H7 (cell line): ENCODE results near the gene CCR7. TPM values are rescaled to one million over a fixed set of nuclear protein-coding genes. Genes with fewer than 3 reads are reported as not detected.
A peak's percentile ranks its signal among the peaks of the same experiment; 100 is the strongest.

Experiments
- DNase-seq: peaks from one replicate; pipeline ENCODE4 v3.0.0; 2012
- H3K27me3 ChIP-seq: 2 replicates; pipeline ENCODE4 v1.6.0; 2011; ENCODE audit warnings: mild to moderate bottlenecking, low read length; ENCODE audit not compliant: control insufficient read depth, insufficient read depth
- H3K36me3 ChIP-seq: replicated peaks from 2 replicates; pipeline ENCODE4 v1.5.1; 2011; ENCODE audit warnings: low read length; ENCODE audit not compliant: control insufficient read depth, insufficient read depth
- H3K4me3 ChIP-seq: 2 replicates; pipeline ENCODE4 v1.5.1; 2011; ENCODE audit warnings: low read depth, mild to moderate bottlenecking, control low read depth, low read length, moderate library complexity; ENCODE audit not compliant: insufficient read depth
- total RNA-seq: library from RNA; depleted of rRNA; stranded (reverse); fragments of >200 nt; shearing (Covaris generic); gene quantifications from 2 replicates; pipeline ENCODE4 v1.2.3, GENCODE V29; 2014

The CCR7 gene
- total RNA-seq, 1 experiment from 2014 or later = 1.1 TPM

DNA sequence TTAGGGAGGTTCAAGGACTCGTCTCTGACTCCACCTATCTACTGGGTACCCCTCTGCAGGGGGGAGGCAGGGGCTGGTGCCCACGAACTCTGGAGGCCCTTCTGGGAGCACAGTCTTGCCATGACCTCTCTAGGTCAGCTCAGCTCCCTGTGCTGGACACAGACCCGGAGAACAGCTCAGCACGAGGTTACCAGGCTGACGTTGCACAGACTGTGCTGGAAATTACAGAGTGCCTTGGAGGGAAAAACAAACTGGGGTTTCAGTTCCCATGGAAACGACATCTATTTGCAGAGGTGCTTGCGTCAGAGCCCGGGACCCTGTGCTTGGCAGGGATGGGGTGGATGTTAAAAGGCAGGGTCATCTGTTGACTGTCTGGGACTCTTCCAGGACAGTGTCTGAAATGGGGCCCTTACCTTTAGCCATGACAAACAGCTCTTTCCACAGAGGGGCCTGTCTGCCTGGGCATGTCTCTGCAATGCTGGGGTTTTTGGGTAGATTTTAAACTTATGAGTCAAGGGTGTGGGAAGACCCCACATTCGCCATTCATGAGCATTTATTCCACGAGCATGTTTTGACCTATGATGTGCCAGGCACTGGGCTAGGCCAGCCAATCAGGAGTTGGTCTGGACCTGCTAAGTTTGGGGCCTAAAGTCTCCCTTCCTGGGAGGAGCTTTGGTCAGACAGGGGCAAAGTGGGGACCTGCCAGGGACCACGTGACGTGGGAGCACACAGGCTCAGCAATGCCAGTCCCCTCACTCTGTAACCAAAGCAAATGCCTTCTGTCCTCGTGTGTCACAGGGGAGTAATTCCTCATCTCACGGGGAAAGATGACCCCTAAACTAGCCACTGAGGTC is 22.5 kb downstream of the CCR7 start:
- DNase-seq = peak; percentile 53
- Histone ChIP-seq H3K27me3 (no peaks in the 10 kb centered on the region), H3K36me3 (no peaks in the 10 kb centered on the region), H3K4me3 (no peak overlapping the region)

- Histone ChIP-seq H3K4me3 (no peak overlapping the region), H3K36me3 (no peaks in the 10 kb centered on the region), H3K27me3 (no peaks in the 10 kb centered on the region)
- no peak for DNase-seq
Observed at GRCh38 chr17:40541873-40542557, 23.3 kb downstream of the CCR7 start.

DNA sequence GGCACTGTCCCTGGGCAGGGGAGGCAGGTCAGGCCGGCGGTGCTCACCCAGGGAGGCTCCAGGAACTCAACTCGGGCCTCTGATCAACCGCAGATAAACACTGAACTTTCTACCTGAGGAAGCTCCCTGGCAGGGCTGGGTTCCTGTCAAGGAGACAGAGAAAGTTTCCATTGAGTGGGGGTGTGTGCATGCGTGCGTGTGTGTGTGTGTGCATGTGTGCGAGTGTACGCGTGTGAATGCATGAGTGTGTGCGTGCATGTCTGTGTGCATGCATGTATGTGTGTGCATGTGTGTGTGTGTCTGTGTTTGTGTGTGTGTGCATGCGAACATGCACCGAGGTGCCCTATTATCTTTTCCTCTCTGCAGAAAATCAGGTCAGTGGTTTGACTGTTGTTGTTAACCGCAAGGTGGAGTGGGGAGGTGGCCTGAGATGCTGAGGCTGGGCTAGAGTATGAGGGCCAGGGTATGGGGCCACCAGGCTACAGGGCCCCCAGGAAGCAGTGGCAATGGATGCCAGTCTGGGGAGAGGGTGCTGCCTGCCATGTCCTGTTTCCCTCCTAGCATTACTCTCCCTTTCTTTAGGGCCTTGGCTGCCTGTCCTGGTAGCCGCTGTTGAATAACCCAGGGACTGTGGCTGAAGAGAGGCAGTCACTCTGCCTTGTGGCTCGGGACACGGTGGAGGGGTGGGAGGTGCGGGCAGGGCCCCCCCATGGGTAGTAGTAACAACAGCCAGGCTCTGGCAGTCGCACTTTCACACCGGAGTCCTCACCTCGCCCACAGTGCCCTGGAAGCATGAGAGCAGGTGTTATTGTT is 24.0 kb downstream of the CCR7 start:
- Histone ChIP-seq H3K4me3 (no peak overlapping the region), H3K27me3 (no peaks in the 10 kb centered on the region), H3K36me3 (no peaks in the 10 kb centered on the region)
- no peak for DNase-seq

DNA sequence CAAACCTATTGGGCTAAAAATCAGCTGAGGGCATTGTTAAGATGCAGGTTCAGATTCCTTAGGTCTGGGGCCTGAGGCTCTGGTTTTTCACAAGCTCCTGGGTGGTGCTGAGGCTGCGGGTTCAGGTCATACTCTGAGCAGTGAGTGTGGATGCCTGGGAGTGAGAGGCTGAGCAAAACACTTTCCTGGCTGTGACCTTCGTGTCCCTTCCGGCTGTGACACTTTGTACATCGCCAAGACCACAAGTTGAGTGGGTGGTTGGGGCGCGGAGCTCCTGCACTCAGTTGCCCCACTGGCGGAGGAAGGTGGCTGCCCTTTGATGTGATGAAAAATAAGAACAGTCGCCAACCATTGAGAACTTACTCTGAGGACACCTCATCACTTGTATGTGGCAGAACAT is 24.8 kb downstream of the CCR7 start:
- no peaks in the 10 kb centered on the region for H3K36me3 ChIP-seq
- no peaks in the 10 kb centered on the region for H3K27me3 ChIP-seq
- no peak for DNase-seq
- H3K4me3 ChIP-seq = no peak overlapping the region

GRCh38 chr17:40539711-40540411 is 25.4 kb downstream of the CCR7 start:
- no peak overlapping the region for H3K4me3 ChIP-seq
- DNase-seq = no peak

DNA sequence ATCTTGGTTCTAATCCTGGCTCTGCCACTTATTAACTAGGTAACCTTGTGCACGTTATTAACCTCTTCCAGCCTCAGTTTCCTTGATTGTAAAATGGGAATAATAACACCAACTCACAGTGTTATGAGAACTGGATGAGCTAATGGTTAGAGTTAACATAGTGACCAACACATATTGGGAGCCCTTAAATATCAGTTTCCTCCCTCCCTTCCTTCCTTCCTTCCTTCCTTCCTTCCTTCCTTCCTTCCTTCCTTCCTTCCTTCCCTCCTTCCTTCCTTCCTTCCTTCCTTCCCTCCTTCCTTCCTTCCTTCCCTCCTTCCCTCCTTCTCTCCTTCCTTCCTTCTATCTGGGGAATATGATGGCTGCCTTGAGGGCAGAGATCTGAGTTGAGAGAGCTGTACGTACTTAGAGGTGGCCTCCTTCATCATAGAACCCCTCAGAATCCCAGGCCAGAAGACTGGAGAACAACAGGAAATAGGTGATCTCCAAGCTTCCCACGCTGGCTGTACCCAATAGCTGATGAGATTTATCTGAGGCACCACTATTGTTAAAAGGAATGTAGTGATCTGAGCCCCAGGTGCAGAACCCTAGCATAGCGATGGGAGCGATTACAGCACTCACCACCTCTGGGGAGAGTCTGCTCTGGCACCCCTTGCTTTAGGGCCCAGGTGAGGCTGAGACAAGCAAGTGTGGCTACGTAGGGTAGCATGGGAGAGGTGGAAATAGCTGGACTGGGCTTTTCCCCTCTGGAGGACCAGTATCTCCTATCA is 26.2 kb downstream of the CCR7 start:
- no peaks in the 10 kb centered on the region for H3K36me3 ChIP-seq
- H3K4me3 ChIP-seq = no peak overlapping the region
- no peaks in the 10 kb centered on the region for H3K27me3 ChIP-seq
- no peak for DNase-seq

More at GRCh38 chr17:40539711-40540411, 25.4 kb downstream of the CCR7 start:
- H3K36me3 ChIP-seq = no peaks in the 10 kb centered on the region
- no peaks in the 10 kb centered on the region for H3K27me3 ChIP-seq

GRCh38 chr17:40538019-40538935 is 27.0 kb downstream of the CCR7 start:
- DNase-seq = no peak
- H3K36me3 ChIP-seq = no peaks in the 10 kb centered on the region
- H3K4me3 ChIP-seq = no peak overlapping the region
- H3K27me3 ChIP-seq = no peaks in the 10 kb centered on the region

DNA sequence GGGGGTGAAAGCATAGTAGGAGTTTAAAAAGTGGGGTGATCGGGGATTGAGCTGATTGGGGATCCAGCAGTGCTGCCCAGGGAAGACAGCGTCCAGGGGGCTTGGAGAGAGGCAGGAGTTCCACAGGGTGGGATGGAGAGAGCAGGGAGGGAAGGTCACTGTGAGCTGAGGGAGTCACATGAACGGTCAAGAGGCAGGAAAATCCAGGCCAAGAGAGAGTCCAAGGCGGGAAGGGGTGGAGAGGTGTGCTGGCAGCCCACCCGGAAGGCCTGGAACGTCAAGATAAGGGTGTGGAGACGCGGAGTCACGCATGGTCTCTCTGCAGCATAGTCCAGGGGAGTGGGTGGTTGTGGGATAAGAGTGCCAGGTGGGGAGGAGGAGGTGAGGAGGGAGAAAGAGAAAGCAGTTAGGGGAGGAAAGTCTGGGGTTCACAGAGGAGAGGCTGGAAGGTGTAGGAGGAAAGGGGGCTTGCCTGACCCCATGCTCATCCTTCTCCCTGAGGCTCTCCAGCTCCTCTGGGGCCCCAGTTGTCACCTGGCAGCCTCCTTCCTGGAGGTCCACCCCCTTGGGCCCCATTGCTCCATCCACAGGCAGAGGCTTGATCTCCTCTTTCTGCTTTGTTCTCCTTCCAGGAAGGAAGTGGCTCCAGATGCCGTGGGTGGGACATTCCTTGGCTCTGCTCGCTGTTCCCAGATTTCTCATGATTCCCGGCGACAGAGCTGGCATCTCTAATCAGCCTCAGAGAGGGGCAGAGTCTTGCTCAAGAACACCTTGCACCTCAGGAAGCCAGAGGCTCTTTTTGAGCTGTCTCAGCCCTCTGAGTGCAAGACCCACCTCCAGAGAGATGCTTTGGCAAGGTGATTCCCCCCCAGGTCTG is 28.7 kb downstream of the CCR7 start:
- no peak overlapping the region for H3K4me3 ChIP-seq
- no peak for DNase-seq
- no peaks in the 10 kb centered on the region for H3K36me3 ChIP-seq
- H3K27me3 ChIP-seq = no peaks in the 10 kb centered on the region

GRCh38 chr17:40535924-40536294 is 29.4 kb downstream of the CCR7 start:
- no peak for DNase-seq
- no peak overlapping the region for H3K4me3 ChIP-seq
- no peaks in the 10 kb centered on the region for H3K27me3 ChIP-seq
- no peaks in the 10 kb centered on the region for H3K36me3 ChIP-seq

GRCh38 chr17:40535438-40535837 is 29.8 kb downstream of the CCR7 start:
- H3K27me3 ChIP-seq = no peaks in the 10 kb centered on the region
- no peaks in the 10 kb centered on the region for H3K36me3 ChIP-seq
- H3K4me3 ChIP-seq = no peak overlapping the region
- DNase-seq = no peak

DNA sequence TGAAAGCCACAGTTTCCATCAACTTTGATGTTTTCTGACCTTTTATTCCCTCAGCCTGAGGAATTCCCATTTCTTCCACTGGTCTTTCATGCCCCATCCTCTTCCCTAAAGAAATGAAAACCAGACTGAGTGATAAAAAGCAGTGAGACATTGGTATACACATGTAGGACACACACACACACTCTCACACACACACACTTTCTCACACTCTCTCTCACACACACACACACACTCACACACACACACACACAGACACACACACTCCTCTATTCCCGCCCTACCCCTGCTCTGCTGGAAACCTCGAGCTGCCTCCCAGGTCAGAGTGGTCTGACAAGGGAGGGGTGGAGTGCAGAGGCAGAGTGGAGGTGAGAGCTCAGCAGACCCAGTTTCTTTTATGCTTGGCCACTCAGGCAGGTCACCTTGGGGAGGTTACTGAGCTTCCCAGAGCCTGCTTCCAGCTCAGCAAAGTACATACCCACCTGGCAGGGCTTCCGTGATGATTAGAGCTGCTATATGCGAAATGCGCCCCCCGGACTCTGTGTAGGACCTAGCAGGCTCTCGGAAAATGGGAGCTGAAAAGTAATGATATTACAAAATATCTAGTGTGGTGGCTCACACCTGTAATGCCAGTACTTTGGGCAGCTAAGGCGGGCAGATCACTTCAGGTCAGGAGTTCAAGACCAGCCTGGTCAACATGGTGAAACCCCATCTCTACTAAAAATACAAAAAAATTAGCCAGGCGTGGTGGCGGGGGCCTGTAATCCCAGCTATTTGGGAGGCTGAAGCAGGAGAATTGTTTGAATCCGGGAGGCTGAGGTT is 30.7 kb downstream of the CCR7 start:
- Histone ChIP-seq H3K4me3 (no peak overlapping the region), H3K36me3 (no peaks in the 10 kb centered on the region)
- no peak for DNase-seq

GRCh38 chr17:40533896-40534295 is 31.4 kb downstream of the CCR7 start:
- Histone ChIP-seq H3K27me3 (no peaks in the 10 kb centered on the region), H3K36me3 (no peaks in the 10 kb centered on the region), H3K4me3 (no peak overlapping the region)
- no peak for DNase-seq

More for the DNA sequence above, 30.7 kb downstream of the CCR7 start:
- H3K27me3 ChIP-seq = no peaks in the 10 kb centered on the region
